ENCODE measurements around the gene AK8.

The AK8 gene

GRCh38 chr9:132857616-132858342, 20.3 kb downstream of the AK8 start:
- DNase-seq: no peak

DNA sequence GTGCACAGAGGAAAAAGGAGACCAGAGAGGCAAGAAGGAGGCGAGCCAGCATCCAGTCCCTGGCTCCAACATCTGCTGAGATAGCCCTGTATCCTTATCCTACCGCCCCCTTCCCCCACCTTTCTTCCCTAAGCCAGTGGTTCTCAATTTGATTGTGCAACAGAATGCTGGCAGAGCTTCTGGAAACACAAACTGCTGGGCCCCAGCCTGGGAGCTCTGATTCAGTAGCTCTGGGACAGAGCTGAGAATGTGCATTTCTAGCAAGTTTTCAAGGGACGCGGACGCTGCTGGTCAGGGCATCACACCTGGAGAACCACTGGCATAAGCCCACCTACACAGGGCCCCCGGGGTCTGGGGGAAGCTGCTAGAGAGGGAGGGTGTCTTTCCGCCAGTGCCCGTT, 21.1 kb downstream of the AK8 start:
- DNase-seq: no peak

DNA sequence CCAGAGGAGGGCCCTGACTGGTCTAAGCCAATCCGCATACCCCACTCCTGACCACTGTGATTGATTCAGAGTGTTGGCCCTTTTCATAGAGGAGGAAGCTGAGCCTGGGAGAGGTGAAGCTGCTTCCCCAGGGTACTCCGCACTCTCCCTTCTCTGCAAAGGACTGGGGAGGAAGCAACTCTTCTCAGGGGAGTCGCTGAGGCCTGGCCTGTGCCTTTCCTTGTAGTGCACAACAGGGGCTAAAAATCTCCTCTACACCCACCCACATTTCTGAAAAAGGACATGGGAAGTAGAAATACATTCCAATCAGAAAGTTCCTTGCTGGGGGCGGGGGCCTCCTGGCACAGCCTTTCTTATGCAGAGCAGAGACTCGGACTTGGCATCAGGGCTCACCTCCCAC, 22.2 kb downstream of the AK8 start:
- DNase-seq: no peak

GRCh38 chr9:132854832-132855231, 23.3 kb downstream of the AK8 start:
- no peak for DNase-seq

- DNase-seq: no peak
Observed at GRCh38 chr9:132853482-132853881, 24.6 kb downstream of the AK8 start.

GRCh38 chr9:132849185-132849706, 28.8 kb downstream of the AK8 start:
- no peak for DNase-seq

- DNase-seq: no peak
Observed at GRCh38 chr9:132846918-132847515, 31.1 kb downstream of the AK8 start.

GRCh38 chr9:132846109-132846917, 31.8 kb downstream of the AK8 start:
- no peak for DNase-seq

- DNase-seq: no peak
Observed at GRCh38 chr9:132842124-132843044, 35.7 kb downstream of the AK8 start.

GRCh38 chr9:132840980-132841379, 37.1 kb downstream of the AK8 start:
- no peak for DNase-seq

DNA sequence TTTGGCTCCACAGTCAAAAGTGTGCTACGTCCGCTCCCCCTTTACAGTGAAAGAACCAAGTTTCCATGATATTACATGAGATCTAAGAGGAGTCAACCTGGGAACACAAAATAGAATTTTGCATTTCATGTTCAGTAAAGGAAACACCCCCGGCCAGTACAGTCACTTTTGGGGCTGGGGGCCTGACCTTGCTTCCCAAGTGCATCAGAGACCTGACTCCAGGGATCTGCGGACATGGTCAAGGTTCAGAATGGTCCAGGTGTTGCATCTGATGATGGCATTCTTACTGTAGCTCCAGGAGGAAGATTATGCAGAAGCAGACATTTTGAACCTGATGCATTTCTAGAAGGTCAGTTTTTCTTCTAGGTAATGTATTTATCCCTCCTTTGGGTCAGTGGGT, 39.8 kb downstream of the AK8 start:
- DNase-seq: no peak

GRCh38 chr9:132837501-132838286, 40.4 kb downstream of the AK8 start:
- DNase-seq: no peak

DNA sequence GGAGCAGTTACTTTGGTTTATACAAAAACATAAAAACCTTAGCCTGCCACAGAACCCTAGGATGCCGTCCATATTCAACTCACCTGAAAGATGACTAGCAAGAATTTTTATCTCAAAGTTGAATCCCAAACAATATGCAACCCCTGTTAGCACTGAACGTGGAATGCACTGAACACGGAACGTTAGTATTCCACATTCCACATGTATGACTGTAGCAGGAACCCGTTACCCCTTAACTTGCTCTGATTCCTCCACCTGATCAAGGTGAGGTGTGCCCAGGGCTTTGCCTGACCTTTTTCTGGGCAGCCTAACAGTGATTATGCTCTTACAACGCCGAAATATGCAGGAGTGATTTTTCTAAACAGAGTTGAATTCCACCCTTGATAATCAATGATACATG, 43.7 kb downstream of the AK8 start:
- no peak for DNase-seq

- no peak for DNase-seq
Observed at GRCh38 chr9:132833550-132834121, 44.4 kb downstream of the AK8 start.

- no peak for DNase-seq
Observed at GRCh38 chr9:132832171-132832881, 45.8 kb downstream of the AK8 start.

GRCh38 chr9:132828201-132828770, 49.8 kb downstream of the AK8 start:
- no peak for DNase-seq

GRCh38 chr9:132827366-132827765, 50.7 kb downstream of the AK8 start:
- DNase-seq: no peak

GRCh38 chr9:132826621-132827365, 51.3 kb downstream of the AK8 start:
- no peak for DNase-seq

- DNase-seq: no peak
Observed at GRCh38 chr9:132826131-132826530, 52.0 kb downstream of the AK8 start.

GRCh38 chr9:132825430-132825829, 52.7 kb downstream of the AK8 start:
- no peak for DNase-seq

Measured in NCI-H226 (cell line).